Measurements from ENCODE around the gene SLC6A16.

Gene SLC6A16

GRCh38 chr19:49271080-49271753 lies 53.8 kb downstream of the SLC6A16 start:
- DNase-seq (ENCODE audit: low read depth): no peak

- peak; percentile 43 for DNase-seq (ENCODE audit: low read depth)
These were observed 58.6 kb downstream of the SLC6A16 start for GRCh38 chr19:49266409-49266808.

GRCh38 chr19:49264258-49264657 lies 60.7 kb downstream of the SLC6A16 start:
- no peak for DNase-seq (ENCODE audit: low read depth)

GRCh38 chr19:49261602-49262001 lies 63.4 kb downstream of the SLC6A16 start:
- no peak for DNase-seq (ENCODE audit: low read depth)

GRCh38 chr19:49256691-49257090 lies 68.3 kb downstream of the SLC6A16 start:
- no peak for DNase-seq (ENCODE audit: low read depth)

GRCh38 chr19:49255674-49256073 lies 69.3 kb downstream of the SLC6A16 start:
- no peak for DNase-seq (ENCODE audit: low read depth)

DNA sequence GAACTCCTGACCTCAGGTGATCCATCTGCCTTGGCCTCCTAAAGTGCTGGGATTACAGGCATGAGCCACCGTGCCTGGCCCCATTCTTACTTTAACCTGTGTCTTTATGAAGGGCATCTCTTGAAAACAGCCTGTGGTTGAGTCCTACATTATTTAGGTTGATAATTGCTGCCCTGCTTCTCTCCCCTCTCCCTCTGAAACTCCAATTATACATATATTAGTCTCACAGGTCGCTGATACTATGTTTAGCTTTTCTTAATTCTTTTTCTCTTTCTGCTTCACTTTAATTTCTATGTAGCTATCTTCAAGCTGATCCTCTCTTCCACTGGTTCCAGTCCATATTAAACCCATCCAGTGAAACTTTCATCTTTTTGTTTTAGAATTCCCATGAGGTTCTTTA lies 75.1 kb downstream of the SLC6A16 start:
- no peak for DNase-seq (ENCODE audit: low read depth)

DNA sequence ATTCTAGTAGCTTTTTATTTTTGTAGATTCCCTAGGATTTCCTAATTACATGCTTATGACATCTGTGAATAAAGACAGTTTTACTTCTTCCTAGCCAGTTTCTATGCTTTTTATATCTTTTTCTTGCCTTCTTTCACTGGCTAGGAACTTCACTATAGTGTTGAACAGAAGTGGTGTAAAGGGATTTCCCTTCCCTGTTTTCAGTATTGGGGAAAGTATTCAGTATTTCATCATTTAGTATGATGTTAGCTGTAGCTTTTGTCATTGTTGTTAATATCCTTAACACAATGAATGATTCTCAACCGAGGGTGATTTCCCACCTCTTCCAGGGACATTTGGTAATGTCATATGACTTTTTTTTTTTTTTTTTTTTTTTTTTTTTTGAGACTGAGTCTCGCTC lies 77.3 kb downstream of the SLC6A16 start:
- DNase-seq (ENCODE audit: low read depth): no peak

DNA sequence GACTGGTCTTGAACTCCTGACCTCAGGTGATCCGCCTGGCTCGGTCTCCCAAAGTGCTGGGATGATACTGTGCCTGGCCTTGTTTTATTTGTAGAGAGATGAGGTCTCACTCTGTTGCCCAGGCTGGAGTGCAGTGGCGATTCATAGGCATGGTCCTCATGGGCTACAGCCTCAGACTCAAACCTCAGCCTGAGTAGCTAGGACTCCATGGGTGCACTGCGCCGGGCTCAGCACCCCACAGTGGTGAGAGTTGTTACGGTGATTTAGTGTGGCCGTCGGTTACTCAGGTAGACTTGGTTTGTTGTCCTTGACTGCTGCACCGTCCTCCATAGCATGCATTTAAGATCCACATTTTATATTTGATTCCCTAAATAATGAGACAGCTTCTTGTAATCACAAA lies 80.7 kb downstream of the SLC6A16 start:
- DNase-seq (ENCODE audit: low read depth): no peak

- DNase-seq (ENCODE audit: low read depth): no peak
These were observed 81.3 kb downstream of the SLC6A16 start for GRCh38 chr19:49243726-49244125.

DNA sequence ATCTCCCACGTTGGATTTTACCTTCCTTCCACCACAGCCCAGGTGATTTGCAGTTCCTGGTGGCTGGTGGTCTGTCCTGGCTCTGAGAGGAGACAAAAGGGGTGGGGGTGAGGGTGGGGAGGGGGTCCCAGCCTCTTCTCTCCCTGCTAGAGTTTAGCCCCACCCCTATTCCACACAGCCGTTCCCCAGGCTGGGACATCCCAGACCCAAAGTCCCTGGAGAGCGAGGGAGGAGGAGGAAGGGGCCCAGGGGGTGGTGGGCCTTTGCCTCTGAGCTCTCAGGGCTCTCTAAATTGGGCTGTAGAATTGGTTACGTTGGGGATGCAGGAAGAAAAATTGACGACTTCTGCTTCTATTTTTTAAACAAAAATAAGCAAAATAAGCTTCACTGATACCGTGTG lies 81.9 kb downstream of the SLC6A16 start:
- no peak for DNase-seq (ENCODE audit: low read depth)

- DNase-seq (ENCODE audit: low read depth): no peak
These were observed 83.2 kb downstream of the SLC6A16 start for GRCh38 chr19:49241769-49242168.
